DND-41 (cell line): ENCODE data around the gene FSIP1.

Source experiments
- CTCF ChIP-seq: IDR thresholded peaks from 2 replicates; pipeline ENCODE4 v1.5.1; 2012; ENCODE audit warnings: borderline replicate concordance, low read length, moderate library complexity, mild to moderate bottlenecking; ENCODE audit not compliant: poor library complexity, severe bottlenecking; ENCODE audit errors: extremely low read depth
- EZH2 ChIP-seq: IDR thresholded peaks from 3 replicates; pipeline ENCODE4 v1.6.1; 2012; ENCODE audit warnings: borderline replicate concordance, low read depth, mild to moderate bottlenecking, moderate library complexity, low read length, inconsistent platforms; ENCODE audit not compliant: severe bottlenecking

DNA sequence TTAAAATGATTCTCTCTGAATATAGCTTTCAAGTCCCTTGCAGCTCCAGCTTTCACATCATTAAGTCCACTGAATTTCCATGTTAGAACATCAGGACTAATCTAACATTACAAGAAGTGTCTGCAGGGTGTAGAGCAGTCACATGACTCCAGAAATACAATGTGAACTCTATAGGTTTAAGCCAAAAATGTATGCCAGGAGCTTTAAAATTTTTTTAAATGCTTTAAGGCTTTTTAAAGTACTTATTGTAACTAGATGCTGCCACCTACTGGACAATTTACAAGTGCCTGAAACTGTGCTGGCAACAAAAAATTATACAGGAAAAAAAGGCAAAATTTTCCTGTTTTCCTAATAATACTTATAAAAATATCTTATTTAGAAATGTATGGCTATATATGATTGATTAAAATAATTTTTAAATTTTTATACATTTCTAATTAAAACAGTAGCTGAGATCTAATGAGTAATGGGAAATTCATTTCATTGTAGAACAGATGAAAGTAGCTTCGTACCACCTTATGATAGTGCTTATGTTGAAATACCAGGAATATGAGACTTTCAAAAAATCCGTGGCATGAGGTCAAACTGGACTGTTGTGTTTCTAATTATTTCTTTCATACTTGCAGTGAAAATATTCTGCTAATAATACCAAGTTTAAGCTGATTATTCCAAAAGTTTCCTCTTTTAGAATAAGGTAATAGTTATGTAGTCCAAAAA is 25.7 kb downstream of the FSIP1 start:
- TF ChIP-seq CTCF (peak; percentile 69), EZH2 (no peak)
